Embryonic facial prominence (tissue), 1 donor: ENCODE data around the gene PFKFB3.
"Not testable (repeated sequence)": the region's sequence is repeated elsewhere in the genome, so short reads cannot be mapped to it uniquely, and the experiment has no call there.

ENCODE experiments used
- DNase-seq: peaks from one replicate; pipeline ENCODE4 v3.0.0-alpha.2; 2016; ENCODE audit errors: extremely low spot score

The PFKFB3 gene

GRCh38 chr10:6272126-6272525, 69.4 kb downstream of the PFKFB3 start:
- DNase-seq = no peak

- DNase-seq = no peak
Observed at GRCh38 chr10:6273351-6273750, 70.6 kb downstream of the PFKFB3 start.

- no peak for DNase-seq
Observed at GRCh38 chr10:6274040-6274439, 71.3 kb downstream of the PFKFB3 start.

GRCh38 chr10:6274484-6274883, 71.8 kb downstream of the PFKFB3 start:
- DNase-seq = no peak

GRCh38 chr10:6275022-6275997, 72.6 kb downstream of the PFKFB3 start:
- DNase-seq = no peak

- no peak for DNase-seq
Observed at GRCh38 chr10:6276356-6276755, 73.6 kb downstream of the PFKFB3 start.

GRCh38 chr10:6278519-6279120, 75.9 kb downstream of the PFKFB3 start:
- no peak for DNase-seq

GRCh38 chr10:6279540-6280267, 77.0 kb downstream of the PFKFB3 start:
- DNase-seq = no peak

GRCh38 chr10:6280291-6280690, 77.6 kb downstream of the PFKFB3 start:
- no peak for DNase-seq

GRCh38 chr10:6282454-6282958, 79.8 kb downstream of the PFKFB3 start:
- no peak for DNase-seq

GRCh38 chr10:6283655-6284054, 80.9 kb downstream of the PFKFB3 start:
- no peak for DNase-seq

- DNase-seq = not testable (repeated sequence)
Observed at GRCh38 chr10:6290621-6291020, 87.9 kb downstream of the PFKFB3 start.

- DNase-seq = no peak
Observed at GRCh38 chr10:6292741-6293151, 90.0 kb downstream of the PFKFB3 start.

- not testable (repeated sequence) for DNase-seq
Observed at GRCh38 chr10:6296425-6296824, 93.7 kb downstream of the PFKFB3 start.

GRCh38 chr10:6296828-6297251, 94.1 kb downstream of the PFKFB3 start:
- DNase-seq = no peak

- no peak for DNase-seq
Observed at GRCh38 chr10:6297522-6297921, 94.8 kb downstream of the PFKFB3 start.

GRCh38 chr10:6297951-6298381, 95.2 kb downstream of the PFKFB3 start:
- DNase-seq = no peak

GRCh38 chr10:6298428-6298827, 95.7 kb downstream of the PFKFB3 start:
- DNase-seq = no peak

GRCh38 chr10:6299234-6299633, 96.5 kb downstream of the PFKFB3 start:
- no peak for DNase-seq

GRCh38 chr10:6299743-6300105, 97.0 kb downstream of the PFKFB3 start:
- DNase-seq = no peak

- no peak for DNase-seq
Observed at GRCh38 chr10:6300106-6300783, 97.5 kb downstream of the PFKFB3 start.
